Measurements from ENCODE around the gene MVB12B. TPM values are rescaled to one million over a fixed set of nuclear protein-coding genes. Genes with fewer than 3 reads are reported as not detected.

Gene MVB12B
- total RNA-seq, 1 experiment from 2014 or later = 5.7 TPM

- Mint-ChIP-seq H3K27me3 (ENCODE audit: low read depth) (no peaks in the 10 kb centered on the region), H3K4me1 (peaks cover 9% of the 10 kb centered on the region; the same call in 1 of the 2 replicates), H3K27ac (no peak overlapping the region), H3K36me3 (peaks cover 5% of the 10 kb centered on the region; the same call in 1 of the 2 replicates), H3K4me3 (no peak overlapping the region), H3K9me3 (peaks cover 6% of the 10 kb centered on the region)
- POLR2A ChIA-PET = no interaction called here
- TF ChIP-seq SMAD4 (CRISPR knock-in tag; IDR thresholded peaks at IDR 0.05) (no peak), ZBTB21 (CRISPR knock-in tag; IDR thresholded peaks at IDR 0.05; ENCODE audit: borderline replicate concordance) (no peak), SMAD3 (CRISPR knock-in tag; IDR thresholded peaks at IDR 0.05; ENCODE audit: borderline replicate concordance) (no peak), ATF6 (CRISPR knock-in tag; IDR thresholded peaks at IDR 0.05) (no peak), MXD4 (CRISPR knock-in tag; IDR thresholded peaks at IDR 0.05; ENCODE audit: borderline replicate concordance) (no peak), ZBTB43 (CRISPR knock-in tag; IDR thresholded peaks at IDR 0.05) (no peak), ESRRA (CRISPR knock-in tag; IDR thresholded peaks at IDR 0.05; ENCODE audit: borderline replicate concordance) (no peak), EMX1 (CRISPR knock-in tag; IDR thresholded peaks at IDR 0.05) (no peak)
- DNase-seq (ENCODE audit: low spot score) = no peak
- no peak for ATAC-seq
- CTCF ChIA-PET = no interaction called here
Observed at GRCh38 chr9:126478216-126478981, 151.8 kb downstream of the MVB12B start.

- Mint-ChIP-seq H3K9me3 (peaks cover 6% of the 10 kb centered on the region), H3K27me3 (ENCODE audit: low read depth) (no peaks in the 10 kb centered on the region), H3K27ac (no peak overlapping the region), H3K36me3 (peaks cover 5% of the 10 kb centered on the region; the same call in 1 of the 2 replicates), H3K4me1 (peaks cover 2% of the 10 kb centered on the region; the same call in 1 of the 2 replicates), H3K4me3 (no peak overlapping the region)
- ChIA-PET POLR2A (no interaction called here), CTCF (no interaction called here)
- no peak for ATAC-seq
- no peak for DNase-seq (ENCODE audit: low spot score)
- no peak for TF ChIP-seq CDX4 (CRISPR knock-in tag; IDR thresholded peaks at IDR 0.05; ENCODE audit: borderline replicate concordance)
- no peak for TF ChIP-seq ZNF232 (CRISPR knock-in tag; IDR thresholded peaks at IDR 0.05)
- no peak for TF ChIP-seq TEAD4 (CRISPR knock-in tag; IDR thresholded peaks at IDR 0.05)
- no peak for TF ChIP-seq CREB1 (CRISPR knock-in tag; IDR thresholded peaks at IDR 0.05)
- no peak for TF ChIP-seq MAX (CRISPR knock-in tag; IDR thresholded peaks at IDR 0.05)
- no peak for TF ChIP-seq ELF4 (CRISPR knock-in tag; IDR thresholded peaks at IDR 0.05; ENCODE audit: low read depth)
- TF ChIP-seq HMGA2 (CRISPR knock-in tag; IDR thresholded peaks at IDR 0.05) = no peak
- TF ChIP-seq CTCF (IDR thresholded peaks at IDR 0.05) = no peak
- TF ChIP-seq ZNF263 (CRISPR knock-in tag; IDR thresholded peaks at IDR 0.05; ENCODE audit: low read depth) = no peak
- no peak for TF ChIP-seq MXD4 (CRISPR knock-in tag; IDR thresholded peaks at IDR 0.05; ENCODE audit: borderline replicate concordance)
- TF ChIP-seq NR2C2 (CRISPR knock-in tag; IDR thresholded peaks at IDR 0.05) = no peak
- TF ChIP-seq ETV6 (CRISPR knock-in tag; IDR thresholded peaks at IDR 0.05) = no peak
- TF ChIP-seq MLX (CRISPR knock-in tag; IDR thresholded peaks at IDR 0.05) = no peak
- TF ChIP-seq ZNF512 (CRISPR knock-in tag; IDR thresholded peaks at IDR 0.05; ENCODE audit: borderline replicate concordance) = no peak
- TF ChIP-seq ATF3 (CRISPR knock-in tag; conservative IDR thresholded peaks at IDR 0.05) = no peak
- no peak for TF ChIP-seq ZNF121 (CRISPR knock-in tag; IDR thresholded peaks at IDR 0.05)
- no peak for TF ChIP-seq NR1H2 (CRISPR knock-in tag; IDR thresholded peaks at IDR 0.05)
Observed at GRCh38 chr9:126479515-126479914, 152.9 kb downstream of the MVB12B start.

Measured in WTC11 (cell line).